HepG2 (cell line): ENCODE results near the gene WDR27. TPM values are rescaled to one million over a fixed set of nuclear protein-coding genes. Genes with fewer than 3 reads are reported as not detected.

Experiments used
- ATAC-seq: fragments of 200-7000 bp; cut with Tn5 transposase; 3 replicates; pipeline ENCODE4 v1.9.1; 2020; ENCODE audit warnings: mild to moderate bottlenecking, moderate library complexity
- BruUV-seq: library from RNA; stranded (reverse); fragments of 400-500 nt; replicated peaks from 2 replicates; lab custom pipeline; 2021; lab: Mats Ljungman, UMichigan
- CTCF ChIA-PET: fragments of 300-600 bp; formaldehyde crosslinking; extraction: SDS; loops from one replicate; lab custom pipeline; 2021; ENCODE audit warnings: low total read pairs, inconsistent platforms, low intra/inter-chr PET ratio; lab: Yijun Ruan, JAX
- POLR2A ChIA-PET: fragments of 350-600 bp; sonication (Branson Sonifier 250); formaldehyde crosslinking; loops from one replicate; lab custom pipeline; 2020; ENCODE audit warnings: antibody characterized with exemption, inconsistent platforms; lab: Yijun Ruan, JAX
- DNase-seq: peaks from one replicate; pipeline ENCODE4 v3.0.0-alpha.2; 2015; ENCODE audit warnings: low spot score
- FAIRE-seq: peaks from 3 replicates; lab custom pipeline; 2011; peaks lifted over from hg19 to GRCh38; lab: Jason Lieb, UNC
- H2AFZ ChIP-seq: one replicate; pipeline ENCODE4 v1.6.1; 2011; ENCODE audit warnings: low read length, inconsistent platforms
- H3K27ac ChIP-seq: fragments of 300-600 bp; 3 replicates; pipeline ENCODE4 v1.8.0; 2011; ENCODE audit warnings: mixed run types, mild to moderate bottlenecking, mixed read lengths, low read length, inconsistent platforms; ENCODE audit not compliant: insufficient read depth; ENCODE audit errors: extremely low read length
- H3K27me3 ChIP-seq, 2 experiments: fragments of 200-600 bp in 1 of 2; 2 replicates in 1 of 2; 3 replicates in 1 of 2; pipeline versions ENCODE4 v1.6.0 to v1.8.0; 2011; ENCODE audit warnings: low read length in 2 of 2, mild to moderate bottlenecking in 2 of 2, moderate library complexity in 2 of 2, inconsistent platforms in 1 of 2; ENCODE audit not compliant: insufficient read depth in 2 of 2, control insufficient read depth in 1 of 2
- H3K36me3 ChIP-seq, 2 experiments: fragments of 200-600 bp in 1 of 2; replicated peaks in 1 of 2; 2 replicates in 1 of 2; 3 replicates in 1 of 2; pipeline versions ENCODE4 v1.5.1 to v1.8.0; 2011; ENCODE audit warnings: low read length in 2 of 2, inconsistent platforms in 1 of 2; ENCODE audit not compliant: insufficient read depth in 2 of 2, control insufficient read depth in 1 of 2
- H3K4me1 ChIP-seq: 2 replicates; pipeline ENCODE4 v1.5.1; 2012; ENCODE audit warnings: low read length, inconsistent platforms; ENCODE audit not compliant: insufficient read depth
- H3K4me2 ChIP-seq: 2 replicates; pipeline ENCODE4 v1.6.0; 2011; ENCODE audit warnings: low read depth, low read length, inconsistent platforms
- H3K4me3 ChIP-seq, 3 experiments: fragments of 200-600 bp in 1 of 3; sonication (generic), shearing (Covaris generic) in 1 of 3; replicated peaks in 1 of 3; 2 replicates each; pipeline ENCODE4 v1.5.1; 2011 to 2016; ENCODE audit warnings: low read length in 3 of 3, inconsistent platforms in 2 of 3, low read depth in 2 of 3, mild to moderate bottlenecking in 2 of 3, control low read depth in 1 of 3, mixed read lengths in 1 of 3; ENCODE audit not compliant: insufficient read depth in 1 of 3
- H3K79me2 ChIP-seq: one replicate; pipeline ENCODE4 v1.6.1; 2011; ENCODE audit warnings: low read length, inconsistent platforms; ENCODE audit not compliant: insufficient read depth
- H3K9ac ChIP-seq: 2 replicates; pipeline ENCODE4 v1.6.0; 2011; ENCODE audit warnings: mild to moderate bottlenecking, low read depth, low read length, inconsistent platforms; ENCODE audit not compliant: insufficient read depth
- H3K9me3 ChIP-seq: 2 replicates; pipeline ENCODE4 v1.5.1; 2012; ENCODE audit warnings: mild to moderate bottlenecking, low read length
- H4K20me1 ChIP-seq: 2 replicates; pipeline ENCODE4 v1.6.0; 2011; ENCODE audit warnings: inconsistent platforms, mild to moderate bottlenecking, low read length, moderate library complexity; ENCODE audit not compliant: insufficient read depth
- ARID3A ChIP-seq: IDR thresholded peaks from 2 replicates; pipeline ENCODE4 v1.6.1; 2012; ENCODE audit warnings: low read depth, low read length, improper control_type of control experiment
- KLF16 ChIP-seq, 2 experiments: sonication (generic) in 1 of 2; formaldehyde crosslinking in 1 of 2; IDR thresholded peaks; 2 replicates each; pipeline versions ENCODE4 v1.6.1 to v1.8.0; 2016 to 2023; ENCODE audit warnings: missing genetic modification reagents in 2 of 2, missing compliant biosample characterization in 1 of 2
- MXD4 ChIP-seq: IDR thresholded peaks from 2 replicates; pipeline ENCODE4 v1.6.1; 2016; ENCODE audit warnings: mild to moderate bottlenecking, missing biosample characterization, missing genetic modification reagents
- RORA ChIP-seq: sonication (generic); formaldehyde crosslinking; IDR thresholded peaks from 2 replicates; pipeline ENCODE4 v1.5.0; 2020; ENCODE audit warnings: mild to moderate bottlenecking, missing genetic modification reagents, moderate library complexity
- SMAD9 ChIP-seq: sonication (generic); formaldehyde crosslinking; IDR thresholded peaks from 2 replicates; pipeline ENCODE4 v1.5.1; 2020; ENCODE audit warnings: mild to moderate bottlenecking, missing genetic modification reagents
- ZHX2 ChIP-seq, 2 experiments: sonication (generic) in 1 of 2; formaldehyde crosslinking in 1 of 2; IDR thresholded peaks; 2 replicates each; pipeline versions ENCODE4 v1.6.1 to v1.9.0; 2014 to 2022; ENCODE audit warnings: antibody characterized with exemption in 1 of 2, borderline replicate concordance in 1 of 2, inconsistent platforms in 1 of 2, low read depth in 1 of 2, missing genetic modification reagents in 1 of 2
- ZNF672 ChIP-seq: sonication (generic); formaldehyde crosslinking; IDR thresholded peaks from 2 replicates; pipeline ENCODE4 v1.8.1; 2022; ENCODE audit warnings: missing genetic modification reagents
- WGBS: methylation state at CpG from one replicate; pipeline ENCODE4 v1.1.6; 2017; ENCODE audit warnings: low lambda C conversion rate; 5-methylcytosine and 5-hydroxymethylcytosine counted together
- in situ Hi-C: cut with HindIII; loops from 2 replicates; pipeline ENCODE4 v1.10.0; 2017; ENCODE audit warnings: low pct_unique_long_range_greater_than_20kb; ENCODE audit not compliant: extremely low pct_ligation_motif_present
- intact Hi-C: fragments of 100-400 bp; cut with micrococcal nuclease; formaldehyde crosslinking; loops from one replicate; pipeline ENCODE4 v1.10.0; 2022; ENCODE audit not compliant: unreplicated experiment
- polyA plus RNA-seq, 8 experiments: library from polyadenylated mRNA; depleted of rRNA in 3 of 8; stranded (reverse) in 7 of 8; unstranded in 1 of 8; fragments of >200 nt; fragmentation: Illumina TruSeq in 4 of 8; extraction: Trizol in 4 of 8; gene quantifications; 2 replicates each; pipeline versions ENCODE4 v1.2.1 to v1.2.3, GENCODE V29; 2011 to 2016; ENCODE audit warnings: low read depth in 4 of 8, missing spikeins in 1 of 8, mixed read lengths in 1 of 8; ENCODE audit not compliant: insufficient read depth in 1 of 8
- total RNA-seq, 5 experiments: library from RNA; depleted of rRNA; stranded (reverse); fragments of >200 nt; fragmentation: Illumina TruSeq; extraction: Trizol; gene quantifications; 2 replicates each; pipeline ENCODE4 v1.2.3, GENCODE V29; 2016; ENCODE audit warnings: low read depth in 1 of 5
- TF ChIP-seq, protein P1 (sequence below), 2 experiments: sonication (generic) in 1 of 2; formaldehyde crosslinking in 1 of 2; IDR thresholded peaks; 2 replicates each; pipeline versions ENCODE4 v1.4.0 to v1.6.1; 2016 to 2020; ENCODE audit warnings: borderline replicate concordance in 1 of 2, low read depth in 1 of 2, mild to moderate bottlenecking in 1 of 2, missing genetic modification reagents in 1 of 2
- TF ChIP-seq, protein P2 (sequence below): sonication (generic); formaldehyde crosslinking; conservative IDR thresholded peaks from 2 replicates; pipeline ENCODE4 v1.4.0; 2020; ENCODE audit warnings: missing genetic modification reagents

The WDR27 gene
- total and polyA plus RNA-seq, 2 of the 13 experiments (the other 11 are each of a cell fraction or from before 2014, with no cell fraction given) = 34.1 to 80.3 TPM

- no peak for FAIRE-seq
- 94% methylated on average over 3 of the region's 3 CpGs for WGBS
- no TSS peak for BruUV-seq
- Histone ChIP-seq H3K9ac (no peak overlapping the region), H3K4me2 (no peak overlapping the region), H3K27me3 (no peaks in the 10 kb centered on the region), H3K79me2 (no peaks in the 10 kb centered on the region), H3K4me3 (no peak overlapping the region), H3K36me3 (no peaks in the 10 kb centered on the region), H4K20me1 (no peaks in the 10 kb centered on the region; the same call in 1 of the 2 replicates), H3K27ac (no peak overlapping the region), H2AFZ (no peak overlapping the region), H3K9me3 (peaks cover 28% of the 10 kb centered on the region), H3K4me1 (no peaks in the 10 kb centered on the region)
- intact Hi-C loops = no loop called here
- POLR2A ChIA-PET = no interaction called here
- in situ Hi-C loops = no loop called here
- no peak for ATAC-seq
- no peak for DNase-seq
- CTCF ChIA-PET = no interaction called here
- TF ChIP-seq RORA (no peak), ZNF672 (CRISPR knock-in tag) (no peak), ARID3A (no peak), MXD4 (CRISPR knock-in tag) (no peak), KLF16 (CRISPR knock-in tag; IDR thresholded peaks at IDR 0.05) (no peak), ZHX2 (IDR thresholded peaks at IDR 0.05; ENCODE audit: low read depth) (no peak), ZHX2 (CRISPR knock-in tag; IDR thresholded peaks at IDR 0.05; ENCODE audit: borderline replicate concordance) (no peak), SMAD9 (no peak)
- TF ChIP-seq, protein P1, sequence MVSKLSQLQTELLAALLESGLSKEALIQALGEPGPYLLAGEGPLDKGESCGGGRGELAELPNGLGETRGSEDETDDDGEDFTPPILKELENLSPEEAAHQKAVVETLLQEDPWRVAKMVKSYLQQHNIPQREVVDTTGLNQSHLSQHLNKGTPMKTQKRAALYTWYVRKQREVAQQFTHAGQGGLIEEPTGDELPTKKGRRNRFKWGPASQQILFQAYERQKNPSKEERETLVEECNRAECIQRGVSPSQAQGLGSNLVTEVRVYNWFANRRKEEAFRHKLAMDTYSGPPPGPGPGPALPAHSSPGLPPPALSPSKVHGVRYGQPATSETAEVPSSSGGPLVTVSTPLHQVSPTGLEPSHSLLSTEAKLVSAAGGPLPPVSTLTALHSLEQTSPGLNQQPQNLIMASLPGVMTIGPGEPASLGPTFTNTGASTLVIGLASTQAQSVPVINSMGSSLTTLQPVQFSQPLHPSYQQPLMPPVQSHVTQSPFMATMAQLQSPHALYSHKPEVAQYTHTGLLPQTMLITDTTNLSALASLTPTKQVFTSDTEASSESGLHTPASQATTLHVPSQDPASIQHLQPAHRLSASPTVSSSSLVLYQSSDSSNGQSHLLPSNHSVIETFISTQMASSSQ (IDR thresholded peaks at IDR 0.05; ENCODE audit: low read depth) = no peak
- TF ChIP-seq, protein P1 (CRISPR knock-in tag; IDR thresholded peaks at IDR 0.05; ENCODE audit: borderline replicate concordance) = no peak
- TF ChIP-seq, protein P2, sequence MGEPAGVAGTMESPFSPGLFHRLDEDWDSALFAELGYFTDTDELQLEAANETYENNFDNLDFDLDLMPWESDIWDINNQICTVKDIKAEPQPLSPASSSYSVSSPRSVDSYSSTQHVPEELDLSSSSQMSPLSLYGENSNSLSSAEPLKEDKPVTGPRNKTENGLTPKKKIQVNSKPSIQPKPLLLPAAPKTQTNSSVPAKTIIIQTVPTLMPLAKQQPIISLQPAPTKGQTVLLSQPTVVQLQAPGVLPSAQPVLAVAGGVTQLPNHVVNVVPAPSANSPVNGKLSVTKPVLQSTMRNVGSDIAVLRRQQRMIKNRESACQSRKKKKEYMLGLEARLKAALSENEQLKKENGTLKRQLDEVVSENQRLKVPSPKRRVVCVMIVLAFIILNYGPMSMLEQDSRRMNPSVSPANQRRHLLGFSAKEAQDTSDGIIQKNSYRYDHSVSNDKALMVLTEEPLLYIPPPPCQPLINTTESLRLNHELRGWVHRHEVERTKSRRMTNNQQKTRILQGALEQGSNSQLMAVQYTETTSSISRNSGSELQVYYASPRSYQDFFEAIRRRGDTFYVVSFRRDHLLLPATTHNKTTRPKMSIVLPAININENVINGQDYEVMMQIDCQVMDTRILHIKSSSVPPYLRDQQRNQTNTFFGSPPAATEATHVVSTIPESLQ (CRISPR knock-in tag) = no peak
These were observed 167.8 kb downstream of the WDR27 start for GRCh38 chr6:169534039-169534421.
